ENCODE results near the gene RPL41.

The RPL41 gene

GRCh38 chr12:56127888-56128669 lies 11.6 kb downstream of the RPL41 start, which contains the start of gene ESYT1:
Gene ESYT1 (plus strand): TSS chr12:56128267. CDS start chr12:56128320, 53 bp downstream.
- Histone ChIP-seq H3K9me3 (ENCODE audit: control insufficient read depth, low read length) (no peaks in the 10 kb centered on the region), H3K36me3 (ENCODE audit: control insufficient read depth, insufficient read depth, low read length) (peaks cover 30% of the 10 kb centered on the region), H3K27ac (ENCODE audit: low read depth, low read length, severe bottlenecking) (peak within 1 kb of the TSS; percentile 93), H3K4me1 (ENCODE audit: control insufficient read depth, insufficient read depth, low read length, poor library complexity, severe bottlenecking) (peaks cover 21% of the 10 kb centered on the region), H3K4me3 (ENCODE audit: extremely low read depth, insufficient read depth, low read length, poor library complexity, severe bottlenecking) (peak within 1 kb of the TSS; percentile 82)
- 0% methylated on average over 44 to 47 of the region's 49 CpGs for WGBS, 2 experiments (ENCODE audit: insufficient coverage in 2 of 2)

GRCh38 chr12:56128670-56129205 lies 12.3 kb downstream of the RPL41 start:
- WGBS, 2 experiments (ENCODE audit: insufficient coverage in 2 of 2), result 0 to 1% methylated on average over 13 to 15 of the region's 20 CpGs

DNA sequence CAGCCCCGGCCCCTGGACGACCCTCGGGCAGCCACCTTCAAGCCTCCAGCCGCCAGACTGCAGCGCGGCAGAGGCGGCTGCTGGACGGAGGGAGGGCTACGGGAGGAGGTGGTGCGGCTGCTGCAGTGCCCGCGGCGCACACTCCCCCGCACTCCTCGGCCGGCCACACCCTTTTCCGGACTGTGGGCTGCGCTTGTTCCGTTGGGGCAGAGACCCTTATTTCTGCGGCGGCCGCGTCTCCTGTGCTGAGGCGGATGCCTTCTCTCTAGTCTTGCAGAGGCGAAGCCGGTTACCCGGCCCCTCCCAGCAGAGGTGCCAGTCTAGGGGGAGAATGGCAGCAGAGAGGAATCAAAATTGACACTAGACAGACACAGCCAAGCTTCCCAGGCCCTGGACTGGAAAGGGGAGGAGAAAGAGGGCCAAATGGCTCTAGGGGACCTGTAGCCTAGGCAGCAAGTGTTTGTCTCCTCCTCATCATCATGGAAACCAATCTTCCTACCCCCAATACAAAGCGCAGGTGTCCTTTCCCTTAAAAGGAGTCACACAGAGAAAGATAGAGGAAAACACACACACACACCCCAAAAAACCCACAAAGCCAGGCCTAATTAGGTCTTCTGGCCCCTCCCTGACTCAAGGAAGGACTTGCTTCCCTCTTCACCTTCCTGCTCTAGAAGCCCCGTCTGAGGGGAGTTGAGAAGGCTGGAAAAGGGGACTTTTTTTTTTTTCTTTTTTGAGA lies 12.9 kb downstream of the RPL41 start:
- Histone ChIP-seq H3K27ac (ENCODE audit: low read depth, low read length, severe bottlenecking) (peak overlapping the region; percentile 64), H3K9me3 (ENCODE audit: control insufficient read depth, low read length) (no peaks in the 10 kb centered on the region), H3K4me1 (ENCODE audit: control insufficient read depth, insufficient read depth, low read length, poor library complexity, severe bottlenecking) (peaks cover 21% of the 10 kb centered on the region), H3K4me3 (ENCODE audit: extremely low read depth, insufficient read depth, low read length, poor library complexity, severe bottlenecking) (peak overlapping the region; percentile 82), H3K36me3 (ENCODE audit: control insufficient read depth, insufficient read depth, low read length) (peaks cover 43% of the 10 kb centered on the region)
- 0% methylated on average over 9 to 14 of the region's 29 CpGs for WGBS, 2 experiments (ENCODE audit: insufficient coverage in 2 of 2)

More at GRCh38 chr12:56128670-56129205, 12.3 kb downstream of the RPL41 start:
- Histone ChIP-seq H3K27ac (ENCODE audit: low read depth, low read length, severe bottlenecking) (peak overlapping the region; percentile 69), H3K4me3 (ENCODE audit: extremely low read depth, insufficient read depth, low read length, poor library complexity, severe bottlenecking) (peak overlapping the region; percentile 82), H3K9me3 (ENCODE audit: control insufficient read depth, low read length) (no peaks in the 10 kb centered on the region), H3K36me3 (ENCODE audit: control insufficient read depth, insufficient read depth, low read length) (peaks cover 37% of the 10 kb centered on the region), H3K4me1 (ENCODE audit: control insufficient read depth, insufficient read depth, low read length, poor library complexity, severe bottlenecking) (peaks cover 21% of the 10 kb centered on the region)

DNA sequence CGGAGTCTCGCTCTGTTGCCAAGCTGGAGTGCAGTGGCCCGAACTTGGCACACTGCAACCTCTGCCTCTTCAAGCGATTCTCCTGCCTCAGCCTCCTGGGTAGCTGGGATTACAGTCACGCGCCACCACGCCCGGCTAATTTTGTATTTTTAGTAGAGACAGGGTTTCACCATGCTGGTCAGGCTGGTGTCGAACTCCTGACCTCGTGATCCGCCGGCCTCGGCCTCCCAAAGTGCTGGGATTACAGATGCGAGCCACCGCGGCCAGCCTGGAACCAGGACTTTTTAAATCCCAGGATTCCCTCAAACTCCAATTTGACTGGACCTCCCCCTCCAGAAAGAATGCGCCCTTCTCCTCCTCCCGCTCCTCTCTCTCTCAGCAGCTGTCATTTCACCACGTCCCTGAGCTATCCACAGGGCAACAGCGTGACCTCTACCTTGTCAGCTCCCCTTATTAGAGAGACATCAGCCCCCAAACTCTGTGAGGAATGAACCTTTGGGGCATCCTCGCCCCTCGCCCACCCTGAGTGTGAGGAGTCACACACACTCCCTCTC lies 13.6 kb downstream of the RPL41 start:
- no peaks in the 10 kb centered on the region for H3K9me3 ChIP-seq (ENCODE audit: control insufficient read depth, low read length)
- H3K27ac ChIP-seq (ENCODE audit: low read depth, low read length, severe bottlenecking), result no peak overlapping the region
- peaks cover 49% of the 10 kb centered on the region for H3K36me3 ChIP-seq (ENCODE audit: control insufficient read depth, insufficient read depth, low read length)
- H3K4me3 ChIP-seq (ENCODE audit: extremely low read depth, insufficient read depth, low read length, poor library complexity, severe bottlenecking), result peak overlapping the region; percentile 82
- 84% methylated on average over 20 of the region's 22 CpGs for WGBS, 2 experiments (ENCODE audit: insufficient coverage in 2 of 2)
- peaks cover 21% of the 10 kb centered on the region for H3K4me1 ChIP-seq (ENCODE audit: control insufficient read depth, insufficient read depth, low read length, poor library complexity, severe bottlenecking)

GRCh38 chr12:56130876-56131275 lies 14.4 kb downstream of the RPL41 start:
- Histone ChIP-seq H3K9me3 (ENCODE audit: control insufficient read depth, low read length) (no peaks in the 10 kb centered on the region), H3K4me1 (ENCODE audit: control insufficient read depth, insufficient read depth, low read length, poor library complexity, severe bottlenecking) (peaks cover 21% of the 10 kb centered on the region), H3K27ac (ENCODE audit: low read depth, low read length, severe bottlenecking) (no peak overlapping the region), H3K36me3 (ENCODE audit: control insufficient read depth, insufficient read depth, low read length) (peaks cover 58% of the 10 kb centered on the region), H3K4me3 (ENCODE audit: extremely low read depth, insufficient read depth, low read length, poor library complexity, severe bottlenecking) (no peak overlapping the region)
- WGBS, 2 experiments (ENCODE audit: insufficient coverage in 2 of 2), result 93% methylated on average over 3 of the region's 4 CpGs; no CpG with 5 or more reads in 1 of the 2 experiments

DNA sequence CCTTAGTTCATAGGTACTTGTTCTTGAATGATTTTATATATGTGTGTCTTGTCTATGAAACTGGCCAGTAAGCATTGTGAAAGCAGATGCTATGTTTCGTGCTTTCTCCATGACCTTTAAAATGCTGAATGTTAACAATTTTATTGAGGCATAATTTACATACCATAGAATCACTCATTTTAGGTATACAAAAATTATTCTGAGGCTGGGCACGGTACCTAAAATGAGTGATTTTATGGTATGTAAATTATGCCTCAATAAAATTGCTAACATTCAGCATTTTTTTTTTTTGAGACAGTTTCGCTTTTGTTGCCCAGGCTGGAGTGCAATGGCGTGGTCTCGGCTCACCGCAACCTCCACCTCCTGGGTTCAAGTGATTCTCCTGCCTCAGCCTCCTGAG lies 18.5 kb downstream of the RPL41 start:
- 95 to 96% methylated on average over 3 to 4 of the region's 6 CpGs for WGBS, 2 experiments (ENCODE audit: insufficient coverage in 2 of 2)
- Histone ChIP-seq H3K36me3 (ENCODE audit: control insufficient read depth, insufficient read depth, low read length) (peaks cover 98% of the 10 kb centered on the region), H3K9me3 (ENCODE audit: control insufficient read depth, low read length) (no peaks in the 10 kb centered on the region), H3K4me1 (ENCODE audit: control insufficient read depth, insufficient read depth, low read length, poor library complexity, severe bottlenecking) (peaks cover 2% of the 10 kb centered on the region), H3K4me3 (ENCODE audit: extremely low read depth, insufficient read depth, low read length, poor library complexity, severe bottlenecking) (no peak overlapping the region), H3K27ac (ENCODE audit: low read depth, low read length, severe bottlenecking) (no peak overlapping the region)

DNA sequence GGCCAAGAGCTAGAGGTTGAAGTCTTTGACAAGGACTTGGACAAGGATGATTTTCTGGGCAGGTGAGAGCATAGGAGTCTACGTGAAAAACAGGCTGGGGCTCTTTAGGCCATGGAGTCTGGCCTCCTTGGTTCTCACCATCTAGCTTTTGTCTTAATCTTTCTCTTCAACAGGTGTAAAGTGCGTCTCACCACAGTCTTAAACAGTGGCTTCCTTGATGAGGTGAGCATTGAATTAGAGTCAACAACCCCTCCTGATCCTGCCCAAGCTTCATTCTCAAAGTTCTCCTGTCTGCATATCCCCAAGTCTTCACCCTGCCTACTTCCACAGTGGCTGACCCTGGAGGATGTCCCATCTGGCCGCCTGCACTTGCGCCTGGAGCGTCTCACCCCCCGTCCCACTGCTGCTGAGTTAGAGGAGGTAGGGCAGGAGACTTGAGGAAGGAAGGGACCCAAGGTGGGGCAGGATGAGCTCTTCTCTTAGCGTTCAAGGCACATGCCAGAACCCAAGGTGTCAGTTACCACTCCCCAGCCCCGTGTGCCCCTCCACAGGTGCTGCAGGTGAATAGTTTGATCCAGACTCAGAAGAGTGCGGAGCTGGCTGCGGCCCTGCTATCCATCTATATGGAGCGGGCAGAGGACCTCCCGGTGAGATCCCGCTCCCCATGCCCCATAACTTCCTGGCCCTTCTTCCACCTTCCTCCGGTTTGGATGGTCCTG lies 21.6 kb downstream of the RPL41 start:
- WGBS, 2 experiments (ENCODE audit: insufficient coverage in 2 of 2), result 96% methylated on average over 8 to 9 of the region's 14 CpGs
- Histone ChIP-seq H3K4me3 (ENCODE audit: extremely low read depth, insufficient read depth, low read length, poor library complexity, severe bottlenecking) (no peak overlapping the region), H3K36me3 (ENCODE audit: control insufficient read depth, insufficient read depth, low read length) (peaks cover 99% of the 10 kb centered on the region), H3K9me3 (ENCODE audit: control insufficient read depth, low read length) (no peaks in the 10 kb centered on the region), H3K27ac (ENCODE audit: low read depth, low read length, severe bottlenecking) (no peak overlapping the region), H3K4me1 (ENCODE audit: control insufficient read depth, insufficient read depth, low read length, poor library complexity, severe bottlenecking) (no peaks in the 10 kb centered on the region)

GRCh38 chr12:56141946-56142784 lies 25.7 kb downstream of the RPL41 start:
- Histone ChIP-seq H3K4me3 (ENCODE audit: extremely low read depth, insufficient read depth, low read length, poor library complexity, severe bottlenecking) (no peak overlapping the region), H3K36me3 (ENCODE audit: control insufficient read depth, insufficient read depth, low read length) (peaks cover 83% of the 10 kb centered on the region), H3K4me1 (ENCODE audit: control insufficient read depth, insufficient read depth, low read length, poor library complexity, severe bottlenecking) (no peaks in the 10 kb centered on the region), H3K27ac (ENCODE audit: low read depth, low read length, severe bottlenecking) (no peak overlapping the region), H3K9me3 (ENCODE audit: control insufficient read depth, low read length) (no peaks in the 10 kb centered on the region)
- 89 to 94% methylated on average over 12 to 13 of the region's 19 CpGs for WGBS, 2 experiments (ENCODE audit: insufficient coverage in 2 of 2)

DNA sequence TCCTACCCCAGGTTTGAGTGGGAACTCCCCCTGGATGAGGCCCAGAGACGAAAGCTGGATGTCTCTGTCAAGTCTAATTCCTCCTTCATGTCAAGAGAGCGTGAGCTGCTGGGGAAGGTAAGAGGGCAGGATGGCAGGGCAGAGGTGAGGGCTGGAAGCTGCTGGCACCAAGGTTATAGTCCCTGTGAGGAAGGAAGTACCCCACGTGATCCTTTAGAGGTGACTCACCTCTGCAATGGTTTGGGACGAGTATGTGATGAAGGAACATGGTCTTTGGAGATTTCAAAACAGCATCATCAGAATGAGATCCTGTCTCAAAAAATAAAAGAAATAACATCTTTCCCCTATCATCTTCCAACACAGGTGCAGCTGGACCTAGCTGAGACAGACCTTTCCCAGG lies 26.8 kb downstream of the RPL41 start:
- Histone ChIP-seq H3K27ac (ENCODE audit: low read depth, low read length, severe bottlenecking) (no peak overlapping the region), H3K36me3 (ENCODE audit: control insufficient read depth, insufficient read depth, low read length) (peaks cover 73% of the 10 kb centered on the region), H3K4me1 (ENCODE audit: control insufficient read depth, insufficient read depth, low read length, poor library complexity, severe bottlenecking) (no peaks in the 10 kb centered on the region), H3K9me3 (ENCODE audit: control insufficient read depth, low read length) (no peaks in the 10 kb centered on the region), H3K4me3 (ENCODE audit: extremely low read depth, insufficient read depth, low read length, poor library complexity, severe bottlenecking) (no peak overlapping the region)
- WGBS, 2 experiments (ENCODE audit: insufficient coverage in 2 of 2), result 94 to 95% methylated on average over 3 of the region's 4 CpGs
